ENCODE measurements around the gene UNKL. TPM values are rescaled to one million over a fixed set of nuclear protein-coding genes. Genes with fewer than 3 reads are reported as not detected.
A peak's percentile ranks its signal among the peaks of the same experiment; 100 is the strongest.

UNKL gene
- total RNA-seq, 2 experiments from 2014 or later, result 22.6 to 24.2 TPM

- H3K27me3 Mint-ChIP-seq, result no peaks in the 10 kb centered on the region
- no peak overlapping the region for H3K4me3 Mint-ChIP-seq
- no peak for DNase-seq
- H3K9me3 Mint-ChIP-seq, result no peaks in the 10 kb centered on the region
- peaks cover 2% of the 10 kb centered on the region for H3K4me1 Mint-ChIP-seq
- peaks cover 2% of the 10 kb centered on the region for H3K36me3 Mint-ChIP-seq
- no peak overlapping the region for H3K27ac Mint-ChIP-seq
These were observed 46.9 kb downstream of the UNKL start for GRCh38 chr16:1367486-1368174.

- H3K27ac Mint-ChIP-seq, result no peak overlapping the region
- H3K36me3 Mint-ChIP-seq, result peaks cover 2% of the 10 kb centered on the region
- DNase-seq, result no peak
- H3K27me3 Mint-ChIP-seq, result no peaks in the 10 kb centered on the region
- peaks cover 2% of the 10 kb centered on the region for H3K4me1 Mint-ChIP-seq
- H3K4me3 Mint-ChIP-seq, result no peak overlapping the region
- no peaks in the 10 kb centered on the region for H3K9me3 Mint-ChIP-seq
These were observed 47.7 kb downstream of the UNKL start for GRCh38 chr16:1366712-1367299.

- Mint-ChIP-seq H3K27me3 (no peaks in the 10 kb centered on the region), H3K36me3 (peaks cover 2% of the 10 kb centered on the region), H3K4me1 (peaks cover 2% of the 10 kb centered on the region), H3K4me3 (no peak overlapping the region), H3K27ac (peak overlapping the region; percentile 51), H3K9me3 (no peaks in the 10 kb centered on the region)
- DNase-seq, result no peak
These were observed 48.3 kb downstream of the UNKL start for GRCh38 chr16:1366060-1366711.

- no peak overlapping the region for H3K27ac Mint-ChIP-seq
- no peaks in the 10 kb centered on the region for H3K27me3 Mint-ChIP-seq
- H3K4me1 Mint-ChIP-seq, result peaks cover 2% of the 10 kb centered on the region
- H3K9me3 Mint-ChIP-seq, result no peaks in the 10 kb centered on the region
- H3K36me3 Mint-ChIP-seq, result peaks cover 2% of the 10 kb centered on the region
- no peak overlapping the region for H3K4me3 Mint-ChIP-seq
- DNase-seq, result no peak
These were observed 50.0 kb downstream of the UNKL start for GRCh38 chr16:1364510-1364909.

GRCh38 chr16:1363501-1364041 is 50.9 kb downstream of the UNKL start:
- Mint-ChIP-seq H3K9me3 (no peaks in the 10 kb centered on the region), H3K36me3 (peaks cover 2% of the 10 kb centered on the region), H3K27ac (peak overlapping the region; percentile 38), H3K27me3 (no peaks in the 10 kb centered on the region), H3K4me3 (no peak overlapping the region), H3K4me1 (peaks cover 2% of the 10 kb centered on the region)
- peak; percentile 74 for DNase-seq

GRCh38 chr16:1362807-1363206 is 51.7 kb downstream of the UNKL start:
- Mint-ChIP-seq H3K27me3 (no peaks in the 10 kb centered on the region), H3K36me3 (no peaks in the 10 kb centered on the region), H3K4me3 (no peak overlapping the region), H3K9me3 (no peaks in the 10 kb centered on the region), H3K27ac (no peak overlapping the region), H3K4me1 (peaks cover 7% of the 10 kb centered on the region)
- no peak for DNase-seq

GRCh38 chr16:1361685-1362360 is 52.7 kb downstream of the UNKL start:
- Mint-ChIP-seq H3K4me1 (peaks cover 7% of the 10 kb centered on the region), H3K27me3 (no peaks in the 10 kb centered on the region), H3K27ac (no peak overlapping the region), H3K9me3 (no peaks in the 10 kb centered on the region), H3K4me3 (no peak overlapping the region), H3K36me3 (no peaks in the 10 kb centered on the region)
- no peak for DNase-seq

GRCh38 chr16:1357906-1358566 is 56.5 kb downstream of the UNKL start:
- Mint-ChIP-seq H3K36me3 (peaks cover 1% of the 10 kb centered on the region), H3K27me3 (no peaks in the 10 kb centered on the region), H3K4me1 (peaks cover 12% of the 10 kb centered on the region), H3K9me3 (no peaks in the 10 kb centered on the region), H3K27ac (peak overlapping the region; percentile 12), H3K4me3 (no peak overlapping the region)
- no peak for DNase-seq

GRCh38 chr16:1356061-1356900 is 58.2 kb downstream of the UNKL start:
- Mint-ChIP-seq H3K27me3 (no peaks in the 10 kb centered on the region), H3K4me3 (no peak overlapping the region), H3K4me1 (peaks cover 18% of the 10 kb centered on the region), H3K36me3 (peaks cover 3% of the 10 kb centered on the region), H3K27ac (no peak overlapping the region), H3K9me3 (no peaks in the 10 kb centered on the region)
- no peak for DNase-seq

- Mint-ChIP-seq H3K27me3 (no peaks in the 10 kb centered on the region), H3K36me3 (peaks cover 3% of the 10 kb centered on the region), H3K4me1 (peaks cover 21% of the 10 kb centered on the region), H3K9me3 (no peaks in the 10 kb centered on the region), H3K4me3 (no peak overlapping the region), H3K27ac (no peak overlapping the region)
- DNase-seq, result no peak
These were observed 58.9 kb downstream of the UNKL start for GRCh38 chr16:1355591-1355990.

GRCh38 chr16:1354815-1355540 is 59.5 kb downstream of the UNKL start:
- H3K36me3 Mint-ChIP-seq, result peaks cover 4% of the 10 kb centered on the region
- H3K4me3 Mint-ChIP-seq, result no peak overlapping the region
- H3K27me3 Mint-ChIP-seq, result no peaks in the 10 kb centered on the region
- peaks cover 26% of the 10 kb centered on the region for H3K4me1 Mint-ChIP-seq
- no peaks in the 10 kb centered on the region for H3K9me3 Mint-ChIP-seq
- no peak for DNase-seq
- no peak overlapping the region for H3K27ac Mint-ChIP-seq

- H3K4me3 Mint-ChIP-seq, result peak within 1 kb of the TSS; percentile 89
- peaks cover 4% of the 10 kb centered on the region for H3K36me3 Mint-ChIP-seq
- H3K27ac Mint-ChIP-seq, result peak within 1 kb of the TSS; percentile 74
- no peaks in the 10 kb centered on the region for H3K27me3 Mint-ChIP-seq
- H3K9me3 Mint-ChIP-seq, result no peaks in the 10 kb centered on the region
- peak; percentile 94 for DNase-seq
- peaks cover 21% of the 10 kb centered on the region for H3K4me1 Mint-ChIP-seq
These were observed 62.7 kb downstream of the UNKL start, which contains the start of the genes GNPTG and TSR3 for GRCh38 chr16:1351582-1352362. TSS of gene GNPTG (plus strand) at chr16:1351931. CDS start at chr16:1351966, 35 bp downstream. TSS of gene TSR3 (minus strand) at chr16:1351878. CDS start at chr16:1351804, 74 bp downstream.

- H3K4me1 Mint-ChIP-seq, result peaks cover 21% of the 10 kb centered on the region
These were observed 63.3 kb downstream of the UNKL start for GRCh38 chr16:1351215-1351581.

More at GRCh38 chr16:1351215-1351581, 63.3 kb downstream of the UNKL start:
- Mint-ChIP-seq H3K4me3 (peak overlapping the region; percentile 82), H3K36me3 (peaks cover 4% of the 10 kb centered on the region), H3K27me3 (no peaks in the 10 kb centered on the region), H3K9me3 (no peaks in the 10 kb centered on the region), H3K27ac (peak overlapping the region; percentile 74)
- no peak for DNase-seq
